GM18519 (cell line): ENCODE results near the gene ELK3.

Experiments
- ATAC-seq: cut with Tn5 transposase; IDR thresholded peaks from one replicate; pipeline ENCODE4 v1.9.1; 2021; ENCODE audit warnings: mild to moderate bottlenecking, moderate library complexity; ENCODE audit not compliant: unreplicated experiment, low FRiP score

The ELK3 gene

DNA sequence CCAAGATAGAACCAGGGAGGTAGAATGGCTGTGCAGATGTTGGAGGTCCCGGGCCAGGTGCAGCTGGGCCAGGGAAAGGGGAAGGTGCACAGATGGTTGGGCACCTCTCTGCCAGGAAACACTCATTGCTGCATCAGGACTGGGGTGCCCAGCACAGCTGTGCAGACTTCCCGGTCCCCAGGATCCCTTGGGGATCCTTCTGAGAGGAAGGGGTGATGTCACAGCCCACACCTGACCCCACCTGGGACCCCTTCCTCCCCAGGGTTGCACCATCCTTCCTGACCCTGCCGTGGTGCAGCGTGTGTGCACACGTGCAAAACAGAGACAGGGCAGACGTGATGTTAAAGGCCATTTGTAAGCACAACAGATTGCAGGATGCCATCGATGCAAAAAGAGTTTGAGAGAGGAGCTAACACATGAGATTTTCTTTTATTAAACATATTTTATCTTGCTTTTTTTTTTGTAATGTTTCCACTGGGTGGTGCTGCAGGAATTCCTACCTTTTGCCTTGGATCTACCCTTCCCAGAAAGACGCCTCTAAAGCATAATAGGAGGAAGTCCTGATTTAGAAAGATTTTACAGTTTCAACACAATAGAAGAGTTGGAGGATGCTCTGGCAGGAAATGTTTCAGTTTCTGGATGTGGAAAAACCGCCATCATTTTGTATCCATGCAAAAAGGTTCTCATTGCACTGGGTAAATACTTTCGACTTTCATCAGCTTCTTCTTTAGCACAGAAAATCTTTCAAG, 14.8 kb downstream of the ELK3 start:
- no peak for ATAC-seq

DNA sequence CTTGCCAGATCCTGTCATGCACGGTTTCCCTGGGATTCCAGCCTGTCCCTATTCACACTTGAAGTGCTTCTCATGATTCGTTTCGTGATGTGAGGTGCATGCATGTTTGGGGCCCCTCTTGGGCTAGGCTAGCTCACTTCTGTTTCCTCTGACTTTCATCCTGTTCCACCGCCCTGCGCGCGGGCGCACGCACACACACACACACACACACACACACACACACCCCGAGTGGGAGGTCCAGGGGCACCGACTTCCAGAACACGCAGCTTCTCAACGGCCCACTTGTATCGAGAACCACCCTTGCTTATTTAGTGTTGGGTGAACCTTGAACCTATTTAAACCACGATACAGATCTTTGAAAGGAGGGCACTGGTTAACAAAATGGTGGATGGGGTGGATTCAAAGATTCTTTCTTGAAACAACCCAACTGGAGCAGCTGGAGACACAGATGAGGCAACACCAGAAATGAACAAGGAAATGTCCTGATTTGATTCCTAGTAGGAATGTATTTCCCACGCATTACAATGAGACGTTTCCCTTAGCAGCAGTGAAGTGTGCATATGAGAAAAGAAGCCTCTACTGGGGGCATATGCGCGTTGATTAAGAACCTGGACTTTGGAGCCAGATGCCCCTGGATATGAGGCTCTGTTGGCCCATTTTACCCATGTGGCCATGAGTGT, 16.3 kb downstream of the ELK3 start:
- ATAC-seq = no peak

DNA sequence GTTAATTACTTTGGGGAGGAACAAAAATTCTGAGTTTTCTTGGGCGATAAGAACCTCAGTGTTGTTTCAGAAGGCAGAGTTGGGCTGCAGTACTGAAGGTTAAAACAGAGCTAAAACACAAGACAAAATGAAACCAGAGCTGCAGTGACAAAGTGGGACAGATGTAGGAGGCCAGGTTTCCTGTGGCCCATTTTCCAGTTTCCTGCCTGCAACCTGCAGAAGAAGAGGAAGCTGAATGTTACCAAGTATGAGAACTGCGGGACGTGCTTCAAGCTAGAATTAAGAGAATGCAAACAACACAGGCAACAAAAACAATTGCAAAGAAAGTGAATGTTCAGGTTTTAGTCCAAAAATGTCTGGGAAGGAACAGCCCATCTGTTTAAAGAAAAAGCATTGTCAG, 17.8 kb downstream of the ELK3 start:
- no peak for ATAC-seq

DNA sequence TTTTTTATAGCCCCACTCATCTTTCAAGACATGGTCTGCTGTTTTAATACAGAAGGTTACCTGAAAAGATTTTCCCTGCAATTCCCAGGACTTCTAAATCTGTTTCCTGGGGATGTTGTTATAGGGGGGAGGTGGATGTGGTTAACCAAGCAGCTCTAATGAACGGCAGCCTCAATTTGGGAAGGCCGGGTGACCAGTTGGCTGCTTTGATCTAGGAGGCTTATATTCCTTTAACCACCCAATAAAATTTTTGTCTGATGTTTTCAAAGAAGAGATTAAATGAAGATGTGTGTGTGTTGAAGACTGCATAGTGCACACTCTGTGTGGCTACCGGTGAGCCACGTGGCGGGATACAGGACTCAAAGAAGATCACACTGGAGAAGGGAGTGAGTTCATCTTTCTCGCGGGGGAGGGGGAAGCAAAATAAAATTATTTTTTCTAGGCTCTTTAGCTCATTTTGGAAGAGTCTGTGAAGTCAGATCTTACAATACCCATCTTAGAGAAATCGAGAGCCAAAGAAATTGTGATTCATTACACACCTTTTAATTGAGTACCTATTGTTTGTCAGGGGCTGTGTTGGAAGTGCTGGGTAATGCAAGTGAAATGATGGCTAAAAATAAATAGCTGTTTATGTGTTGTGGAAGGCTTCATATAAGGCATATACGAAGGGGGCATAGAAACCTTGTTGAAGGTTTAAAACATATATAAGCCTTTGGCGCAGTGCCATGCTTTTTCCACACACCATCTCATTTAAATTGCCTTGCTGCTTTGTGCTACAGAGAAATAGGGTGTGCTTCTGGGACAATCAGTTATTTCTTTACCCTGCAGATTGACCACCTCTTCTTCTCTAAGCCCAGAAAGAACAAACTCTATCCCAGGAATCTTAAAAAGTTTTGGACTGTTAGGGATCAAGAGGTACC, 18.5 kb downstream of the ELK3 start:
- ATAC-seq = no peak

DNA sequence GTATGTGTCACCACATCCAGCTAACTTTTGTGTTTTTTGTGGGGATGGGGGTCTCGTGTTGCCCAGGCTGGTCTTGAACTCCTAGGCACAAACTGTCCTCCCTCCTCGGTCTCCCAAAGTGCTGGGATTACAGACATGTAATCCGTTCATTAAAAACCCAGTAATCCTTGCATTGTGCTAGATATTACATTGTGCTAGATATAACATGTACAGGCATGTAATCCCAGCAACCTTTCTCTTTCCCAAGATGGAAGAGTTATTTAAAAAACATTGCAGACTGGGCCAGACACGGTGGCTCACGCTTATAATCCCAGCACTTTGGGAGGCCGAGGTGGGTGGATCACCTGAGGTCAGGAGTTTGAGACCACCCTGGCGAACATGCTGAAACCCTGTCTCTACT, 19.7 kb downstream of the ELK3 start:
- no peak for ATAC-seq

DNA sequence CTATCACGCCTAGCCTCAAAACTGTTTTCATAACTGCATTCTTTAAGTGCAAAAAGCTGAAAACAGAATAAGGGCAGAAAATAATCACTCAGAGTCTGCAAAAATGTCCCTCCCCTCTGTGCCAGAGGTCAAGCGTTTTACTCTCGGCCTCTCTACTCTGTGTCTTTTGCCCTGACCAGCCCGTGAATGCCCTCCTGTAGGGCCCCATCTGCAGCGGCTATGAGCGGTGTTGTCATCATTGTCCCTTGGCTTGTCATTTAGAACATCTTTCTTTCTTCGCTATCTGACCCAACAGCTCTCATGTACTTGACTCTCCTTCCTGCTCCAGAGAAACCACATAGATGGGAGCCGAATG, 21.7 kb downstream of the ELK3 start:
- no peak for ATAC-seq

DNA sequence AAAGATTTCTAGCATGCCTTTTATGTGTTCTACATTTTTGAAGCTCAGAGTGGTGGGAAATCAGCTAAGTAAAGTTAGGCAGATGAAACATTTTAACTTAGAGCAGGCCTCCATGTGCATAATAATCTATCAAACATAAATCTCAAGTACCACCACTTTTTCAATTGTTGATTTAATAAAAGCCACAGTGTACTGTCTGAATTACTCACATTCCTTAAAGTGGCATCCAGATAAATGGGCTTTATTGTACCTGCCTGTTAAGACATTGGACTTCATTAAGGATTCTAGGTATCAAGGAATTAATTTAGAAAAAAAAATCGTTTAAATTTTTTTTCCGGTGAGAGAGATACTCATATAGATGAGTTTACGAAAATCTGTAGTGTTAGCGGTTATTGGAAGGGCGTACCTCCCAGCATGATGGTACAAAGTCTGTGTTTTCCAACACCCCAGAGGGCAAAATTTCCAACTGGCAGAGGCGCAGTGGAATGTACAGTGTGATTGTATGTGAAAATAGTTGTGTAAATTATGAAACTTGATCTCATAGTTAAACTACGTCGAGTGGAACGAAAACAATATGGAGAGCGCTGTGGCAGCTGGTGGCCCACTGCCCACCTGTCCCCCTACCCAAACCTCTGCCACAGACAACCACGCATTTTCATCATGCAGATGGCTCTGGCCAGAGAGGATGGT, 25.0 kb downstream of the ELK3 start:
- no peak for ATAC-seq

DNA sequence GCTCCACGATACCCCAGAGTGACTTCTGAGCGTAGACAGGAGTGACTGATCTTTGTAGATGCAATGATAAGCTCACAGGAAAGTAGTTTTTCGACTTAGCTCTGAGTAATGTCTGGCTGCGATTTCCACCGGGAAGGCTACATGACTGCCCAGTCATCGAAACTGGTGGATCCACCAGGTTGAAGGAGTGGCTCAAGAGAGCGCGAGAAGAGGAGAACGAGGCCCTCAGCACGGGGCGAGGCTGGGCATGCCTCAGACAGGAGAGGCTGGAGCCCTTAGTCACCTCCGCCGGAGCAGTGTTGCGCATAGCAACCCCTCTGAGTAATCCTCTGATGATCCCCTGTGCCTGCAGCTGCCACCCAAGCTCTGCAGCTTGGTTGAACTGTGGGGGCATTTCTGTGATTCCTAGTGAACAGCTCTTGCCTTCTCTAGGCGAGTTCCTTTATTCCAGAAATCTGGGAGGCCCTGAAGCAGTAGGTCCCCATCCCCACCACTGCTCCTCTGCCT, 25.6 kb downstream of the ELK3 start:
- no peak for ATAC-seq

DNA sequence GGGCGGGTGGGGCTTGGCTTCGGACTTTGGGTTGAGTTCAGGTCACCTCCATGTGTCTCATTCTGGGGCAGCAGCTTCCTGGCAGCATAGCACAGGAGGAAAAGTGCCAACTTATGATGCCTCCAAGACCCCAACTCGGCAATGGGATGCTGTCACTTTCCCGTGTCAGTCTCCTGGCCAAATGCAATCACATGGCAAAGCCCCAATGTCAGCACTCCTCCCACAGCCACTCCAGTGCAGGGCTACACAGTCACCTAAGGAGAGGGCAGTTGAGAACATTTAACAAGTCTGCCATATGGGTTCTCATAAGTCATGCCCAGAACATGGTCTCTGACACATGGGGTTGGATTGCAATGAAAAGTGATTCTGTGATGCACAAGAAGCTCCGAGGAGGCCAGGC, 26.7 kb downstream of the ELK3 start:
- no peak for ATAC-seq

DNA sequence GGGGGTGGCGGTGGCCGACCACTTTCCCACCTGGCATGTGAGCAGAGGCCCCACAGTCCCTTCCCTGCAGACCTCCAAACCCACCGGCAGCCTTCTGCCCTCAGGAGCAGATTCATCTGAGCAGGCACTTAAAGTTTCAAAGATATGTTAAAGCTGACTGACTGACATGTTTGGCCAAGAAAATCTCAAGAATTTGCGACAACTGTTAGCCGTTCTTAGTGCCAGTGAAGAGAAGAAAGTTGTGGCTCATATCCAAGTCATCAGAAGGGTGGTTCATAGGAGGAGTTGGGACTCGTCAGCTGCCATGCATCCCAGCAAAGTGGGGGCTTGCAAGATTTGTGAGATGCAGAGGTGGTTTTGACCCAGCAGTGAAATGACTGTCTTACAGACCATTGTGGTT, 27.2 kb downstream of the ELK3 start:
- ATAC-seq = no peak

DNA sequence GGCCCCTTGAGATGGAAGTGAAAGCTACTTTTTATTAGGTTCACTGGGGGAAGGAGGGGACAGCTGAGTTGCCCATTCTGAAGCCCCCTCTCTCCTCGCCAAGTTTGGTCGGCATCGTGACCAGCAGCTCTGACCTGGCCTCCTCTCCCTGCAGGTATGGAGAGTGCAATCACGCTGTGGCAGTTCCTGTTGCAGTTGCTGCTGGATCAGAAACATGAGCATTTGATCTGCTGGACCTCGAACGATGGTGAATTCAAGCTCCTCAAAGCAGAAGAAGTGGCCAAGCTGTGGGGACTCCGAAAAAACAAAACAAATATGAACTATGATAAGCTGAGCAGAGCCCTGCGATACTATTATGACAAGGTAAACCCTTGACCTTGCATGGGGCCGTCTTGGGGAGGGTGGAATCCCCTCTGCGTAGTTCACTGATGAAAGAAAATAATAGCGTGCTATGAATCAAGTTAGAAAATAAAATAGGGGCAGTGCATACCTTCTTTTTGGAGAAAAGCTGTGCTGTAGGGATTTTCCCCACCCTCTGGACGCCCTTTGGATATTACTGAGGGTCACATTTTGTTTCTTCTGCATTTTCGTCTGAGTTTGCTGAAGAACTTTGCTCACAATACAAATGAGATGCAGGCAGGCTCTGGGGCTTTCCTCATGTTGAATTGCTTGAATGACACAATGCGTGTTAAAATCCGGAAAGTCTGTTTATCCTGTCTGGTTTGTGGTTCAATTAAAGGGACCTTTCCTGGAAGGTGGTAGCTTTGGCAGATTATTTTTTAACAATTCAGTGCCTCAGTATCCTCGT, 29.4 kb downstream of the ELK3 start:
- no peak for ATAC-seq

DNA sequence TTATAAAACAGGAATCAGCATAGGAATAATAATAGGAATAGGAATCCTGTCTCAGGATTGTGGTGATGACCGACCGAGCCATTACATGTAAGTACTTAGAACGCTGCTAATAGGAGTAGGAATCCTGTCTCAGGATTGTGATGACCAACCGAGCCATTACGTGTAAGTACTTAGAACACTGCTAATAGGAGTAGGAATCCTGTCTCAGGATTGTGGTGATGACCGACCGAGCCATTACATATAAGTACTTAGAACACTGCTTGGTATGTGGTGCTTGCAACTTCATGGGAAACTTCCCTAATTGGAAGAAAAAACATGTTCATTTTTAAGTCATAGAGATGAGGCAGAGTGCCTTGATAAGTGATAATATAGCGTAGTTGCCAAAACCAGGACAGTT, 30.0 kb downstream of the ELK3 start:
- no peak for ATAC-seq

DNA sequence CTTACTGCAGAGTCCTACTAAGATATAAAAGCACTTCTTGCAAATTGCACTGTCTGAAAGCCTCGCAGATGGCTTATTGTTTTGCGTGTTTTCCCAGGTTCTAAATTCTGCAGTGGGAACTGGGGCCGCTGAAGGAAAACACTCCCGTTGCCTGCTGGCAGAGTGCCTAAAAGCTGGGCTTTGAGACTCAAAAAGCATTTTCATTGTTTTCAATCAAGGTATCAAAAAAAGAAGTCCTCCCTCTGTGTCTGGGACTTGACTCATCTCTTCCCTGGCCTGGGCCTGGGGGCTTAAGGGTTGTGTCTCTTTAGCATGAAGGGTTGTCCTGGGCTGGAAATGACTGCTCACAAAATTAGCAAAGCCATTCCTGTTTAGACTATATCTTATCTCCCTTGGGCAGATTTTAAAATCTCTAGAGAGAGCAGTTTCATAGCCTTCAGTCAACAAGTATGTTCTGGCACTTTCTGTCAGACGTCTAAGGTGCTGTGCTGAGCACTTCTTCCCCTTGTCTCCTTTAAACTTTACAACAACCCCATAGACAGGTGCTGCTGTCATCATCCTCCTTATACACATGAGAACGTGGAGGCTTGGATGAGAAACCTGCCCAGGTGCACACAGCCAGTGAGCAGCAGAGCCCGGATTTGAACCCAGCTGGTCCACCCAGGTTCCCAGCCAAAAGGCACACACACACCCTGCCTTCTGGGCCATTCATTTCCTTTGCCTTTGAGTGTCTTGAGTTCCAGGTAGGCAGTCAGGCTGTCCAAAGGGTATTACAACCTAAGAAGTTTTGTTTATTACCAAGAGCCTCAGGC, 31.1 kb downstream of the ELK3 start:
- no peak for ATAC-seq

DNA sequence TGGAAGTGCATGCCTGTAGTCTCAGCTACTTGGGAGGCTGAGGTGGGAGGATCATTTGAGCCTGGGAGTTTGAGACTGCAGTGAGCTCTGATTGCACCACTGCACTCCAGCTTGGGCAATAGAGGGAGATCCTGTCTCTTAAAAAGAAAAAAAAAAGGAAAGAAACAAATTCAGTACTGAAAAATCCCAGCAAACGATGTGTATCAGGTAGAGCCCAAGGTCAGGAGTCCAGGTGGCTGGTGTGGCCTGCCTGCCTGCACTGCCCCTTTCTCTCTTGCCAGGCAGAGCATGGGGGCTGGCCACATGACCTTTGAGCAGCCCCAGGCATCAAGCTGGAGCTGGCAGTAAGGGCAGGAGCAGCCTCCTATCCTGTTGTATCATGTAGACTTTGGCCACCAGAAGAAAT, 31.8 kb downstream of the ELK3 start:
- ATAC-seq = no peak

DNA sequence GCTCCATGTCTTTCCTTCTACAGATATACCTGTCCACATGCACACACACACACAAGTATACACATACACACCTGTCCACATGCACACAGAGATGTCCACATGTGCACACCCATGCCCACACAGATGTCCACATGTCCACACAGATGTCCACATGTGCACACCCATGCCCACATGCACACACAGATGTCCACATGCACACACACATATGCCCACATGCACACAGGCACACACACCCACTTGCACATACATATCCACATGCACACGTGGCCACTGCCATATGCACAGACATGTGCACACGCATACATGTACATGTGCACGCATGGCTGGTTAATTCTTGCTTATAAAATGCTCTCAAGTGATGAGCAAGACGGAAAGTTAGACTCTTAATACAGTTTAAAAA, 32.2 kb downstream of the ELK3 start:
- ATAC-seq = no peak

DNA sequence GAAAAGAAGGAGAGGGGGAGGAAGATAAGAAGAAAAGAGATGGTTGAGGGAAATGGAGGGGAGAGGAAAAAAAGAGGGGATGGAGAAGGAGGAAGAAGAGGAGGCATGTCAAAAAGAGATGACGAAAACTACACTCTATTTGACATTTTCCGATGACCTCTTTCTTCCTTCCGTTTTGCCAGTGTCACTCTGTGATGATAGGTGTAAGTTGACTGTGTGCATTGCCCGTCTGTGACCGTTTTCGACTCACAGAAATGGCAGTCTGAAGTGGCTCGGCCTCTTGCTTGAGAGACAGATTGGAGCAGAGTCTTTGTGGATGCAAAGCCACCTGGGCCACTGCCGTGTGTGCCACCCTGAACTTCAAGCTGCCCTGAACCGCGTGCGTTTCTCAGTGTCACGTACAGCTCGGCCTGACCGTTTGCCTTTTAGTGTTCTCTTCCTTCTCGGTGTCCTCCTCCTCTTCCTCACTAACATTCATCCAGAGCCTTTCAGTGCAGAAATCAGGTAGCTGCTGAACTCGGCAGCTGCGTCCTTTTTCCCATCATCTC, 32.7 kb downstream of the ELK3 start:
- ATAC-seq = no peak

DNA sequence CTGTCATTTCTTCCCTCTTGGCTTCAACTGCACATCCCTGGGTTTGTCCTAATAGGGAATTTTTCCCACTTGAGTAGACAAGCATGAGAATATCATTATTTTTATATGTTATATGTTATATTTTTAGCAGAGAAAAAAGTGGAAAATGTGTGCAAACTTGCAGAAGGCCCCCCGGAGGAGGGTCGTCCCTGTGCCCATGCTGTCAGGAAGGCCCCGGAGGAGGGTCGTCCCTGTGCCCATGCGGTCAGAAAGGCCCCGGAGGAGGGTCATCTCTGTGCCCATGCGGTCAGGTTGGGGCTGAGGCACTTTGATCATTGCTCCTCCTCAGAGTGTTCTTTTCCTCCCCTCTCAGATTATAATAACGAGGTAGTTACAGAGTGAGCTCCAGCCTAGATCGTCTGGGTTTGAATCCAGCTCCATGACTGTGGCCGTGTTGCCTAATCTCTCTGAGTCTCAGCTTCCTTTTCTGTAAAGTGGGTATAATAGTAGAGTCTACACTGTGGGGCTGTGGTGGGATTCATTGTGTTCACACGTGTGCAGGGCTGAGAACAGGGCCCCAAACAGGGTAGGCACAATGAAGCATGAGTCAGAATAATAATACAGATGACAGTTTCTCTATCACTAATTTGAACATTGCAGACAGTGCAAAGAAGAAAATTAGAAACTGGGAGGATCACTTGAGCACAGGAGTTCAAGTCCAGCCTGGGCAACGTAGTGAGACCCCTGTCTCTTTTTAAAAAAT, 33.4 kb downstream of the ELK3 start:
- ATAC-seq = no peak
